Amniotic stem cell (primary cell): ENCODE results near the gene RAD52.

Experiments used
- DNase-seq: peaks from one replicate; lab custom pipeline; 2025; lab: John Stamatoyannopoulos, UW

RAD52 gene

GRCh38 chr12:949453-950191 is at the start of gene RAD52:
Gene RAD52 (minus strand): TSS chr12:949694. CDS start chr12:933058, 16,636 bp downstream.
- DNase-seq: peak; percentile 98

GRCh38 chr12:998020-998874 is 48.8 kb upstream of the RAD52 start:
- DNase-seq: no peak

- DNase-seq: no peak
Measured at GRCh38 chr12:997505-997904, 48.0 kb upstream of the RAD52 start.

GRCh38 chr12:996881-997280 is 47.4 kb upstream of the RAD52 start:
- no peak for DNase-seq

GRCh38 chr12:992647-993046 is 43.2 kb upstream of the RAD52 start:
- DNase-seq: no peak

GRCh38 chr12:991350-992333 is 42.1 kb upstream of the RAD52 start:
- DNase-seq: no peak

- DNase-seq: peak; percentile 55
Measured at GRCh38 chr12:990661-991349, 41.3 kb upstream of the RAD52 start, which contains the start of gene ERC1. Gene ERC1 (plus strand): TSS chr12:991223. CDS start chr12:1027904, 36,681 bp downstream.

- peak; percentile 20 for DNase-seq
Measured at GRCh38 chr12:989751-990660, 40.5 kb upstream of the RAD52 start.

GRCh38 chr12:989051-989450 is 39.6 kb upstream of the RAD52 start:
- DNase-seq: no peak

- no peak for DNase-seq
Measured at GRCh38 chr12:988646-989045, 39.2 kb upstream of the RAD52 start.

- DNase-seq: no peak
Measured at GRCh38 chr12:981961-982360, 32.5 kb upstream of the RAD52 start.

GRCh38 chr12:981176-981828 is 31.8 kb upstream of the RAD52 start:
- no peak for DNase-seq

GRCh38 chr12:979349-979748 is 29.9 kb upstream of the RAD52 start:
- no peak for DNase-seq

- DNase-seq: no peak
Measured at GRCh38 chr12:977156-977555, 27.7 kb upstream of the RAD52 start.

GRCh38 chr12:976644-977043 is 27.1 kb upstream of the RAD52 start:
- DNase-seq: no peak

- DNase-seq: no peak
Measured at GRCh38 chr12:974271-974862, 24.9 kb upstream of the RAD52 start.

- DNase-seq: no peak
Measured at GRCh38 chr12:971991-972390, 22.5 kb upstream of the RAD52 start.

- DNase-seq: no peak
Measured at GRCh38 chr12:969821-970220, 20.3 kb upstream of the RAD52 start.

GRCh38 chr12:968545-968944 is 19.1 kb upstream of the RAD52 start:
- no peak for DNase-seq
